CD4-positive, alpha-beta T cell treated with Interleukin-10 for 1 hour (primary cell): ENCODE data around the gene NARF.
"Not testable (repeated sequence)": the region's sequence is repeated elsewhere in the genome, so short reads cannot be mapped to it uniquely, and the experiment has no call there.

Experiments
- DNase-seq: peaks from one replicate; pipeline ENCODE4 v3.0.0-alpha.2; 2020

Gene NARF

GRCh38 chr17:82458179-82458884 is at the start of gene NARF:
TSS of gene NARF (plus strand) at chr17:82458741. CDS start at chr17:82458804, 63 bp downstream.
- peak; percentile 97 for DNase-seq

- no peak for DNase-seq
Measured at GRCh38 chr17:82408938-82409318, 49.6 kb upstream of the NARF start.

GRCh38 chr17:82410014-82410716 is 48.4 kb upstream of the NARF start:
- DNase-seq: no peak

- DNase-seq: no peak
Measured at GRCh38 chr17:82411396-82412053, 47.0 kb upstream of the NARF start.

GRCh38 chr17:82412081-82412480 is 46.5 kb upstream of the NARF start:
- DNase-seq: not testable (repeated sequence)

- no peak for DNase-seq
Measured at GRCh38 chr17:82412535-82413520, 45.7 kb upstream of the NARF start.

GRCh38 chr17:82414548-82415281 is 43.8 kb upstream of the NARF start:
- DNase-seq: peak; percentile 78

GRCh38 chr17:82415336-82415735 is 43.2 kb upstream of the NARF start:
- DNase-seq: no peak

- no peak for DNase-seq
Measured at GRCh38 chr17:82415786-82416185, 42.8 kb upstream of the NARF start.

- no peak for DNase-seq
Measured at GRCh38 chr17:82416264-82416663, 42.3 kb upstream of the NARF start.

GRCh38 chr17:82416771-82417170 is 41.8 kb upstream of the NARF start:
- peak; percentile 18 for DNase-seq

GRCh38 chr17:82418001-82418986 is 40.2 kb upstream of the NARF start, which contains the start of the genes HEXD and OGFOD3:
TSS of gene HEXD (plus strand) at chr17:82418347. CDS start at chr17:82419800, 1,453 bp downstream.
TSS of gene OGFOD3 (minus strand) at chr17:82418586. CDS start at chr17:82418485, 101 bp downstream.
- DNase-seq: peak; percentile 87

- DNase-seq: peak; percentile 37
Measured at GRCh38 chr17:82419540-82419939, 39.0 kb upstream of the NARF start.

GRCh38 chr17:82424001-82424862 is 34.3 kb upstream of the NARF start:
- peak; percentile 64 for DNase-seq

GRCh38 chr17:82424863-82425159 is 33.7 kb upstream of the NARF start:
- no peak for DNase-seq

GRCh38 chr17:82428546-82428945 is 30.0 kb upstream of the NARF start:
- no peak for DNase-seq

- DNase-seq: no peak
Measured at GRCh38 chr17:82429824-82430223, 28.7 kb upstream of the NARF start.

GRCh38 chr17:82432017-82432416 is 26.5 kb upstream of the NARF start:
- no peak for DNase-seq

- DNase-seq: no peak
Measured at GRCh38 chr17:82433560-82434215, 24.9 kb upstream of the NARF start.
